LNCAP (cell line): Measurements from ENCODE around the gene CCSER1.

Experiments used
- CTCF ChIP-seq: fragments of 450-650 bp; IDR thresholded peaks from 2 replicates; pipeline ENCODE4 v1.5.1; 2017; ENCODE audit warnings: mild to moderate bottlenecking

CCSER1 gene

DNA sequence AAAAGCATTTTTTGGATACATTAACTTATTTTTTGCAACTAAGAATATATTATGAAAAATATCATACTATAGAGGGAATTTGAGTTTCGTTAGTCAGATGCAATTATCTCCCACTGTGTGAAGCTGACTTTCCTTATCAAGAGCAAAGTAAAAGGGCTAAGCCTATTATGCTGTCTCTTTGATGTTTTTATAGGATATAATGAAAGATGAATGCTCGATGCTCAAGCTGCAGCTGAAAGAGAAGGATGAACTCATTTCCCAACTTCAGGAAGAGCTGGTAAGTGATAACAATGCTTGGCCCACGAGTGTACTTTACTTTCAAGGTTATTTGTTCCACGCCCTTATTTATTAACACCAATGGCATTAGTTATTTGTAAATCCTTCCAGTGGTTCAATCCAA is 688.4 kb downstream of the CCSER1 start:
- no peak for TF ChIP-seq CTCF

DNA sequence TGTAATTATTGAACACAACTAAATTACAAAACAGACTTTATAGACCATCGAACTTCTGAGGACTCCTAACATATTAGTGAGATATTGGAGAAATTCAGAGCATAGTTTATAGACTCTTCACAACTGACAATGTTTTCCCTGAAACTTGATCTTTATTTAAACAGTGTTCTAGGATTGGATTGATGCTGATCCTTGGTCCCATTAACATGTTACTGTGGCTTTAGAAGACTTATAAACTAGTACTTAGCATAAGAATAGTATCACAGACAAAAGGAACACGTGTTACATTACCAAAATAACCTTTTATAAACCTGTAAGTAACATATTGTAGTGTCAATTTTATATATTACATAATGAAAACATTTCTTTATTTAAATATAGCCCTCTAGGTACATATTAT is 689.6 kb downstream of the CCSER1 start:
- no peak for TF ChIP-seq CTCF

- no peak for TF ChIP-seq CTCF
Observed at GRCh38 chr4:90824266-90825150, 697.3 kb downstream of the CCSER1 start.

GRCh38 chr4:90825849-90826248 is 698.7 kb downstream of the CCSER1 start:
- no peak for TF ChIP-seq CTCF

GRCh38 chr4:90833706-90834105 is 706.5 kb downstream of the CCSER1 start:
- TF ChIP-seq CTCF = no peak

GRCh38 chr4:90837241-90837640 is 710.0 kb downstream of the CCSER1 start:
- TF ChIP-seq CTCF = no peak

- TF ChIP-seq CTCF = no peak
Observed at GRCh38 chr4:90840291-90840690, 713.1 kb downstream of the CCSER1 start.

DNA sequence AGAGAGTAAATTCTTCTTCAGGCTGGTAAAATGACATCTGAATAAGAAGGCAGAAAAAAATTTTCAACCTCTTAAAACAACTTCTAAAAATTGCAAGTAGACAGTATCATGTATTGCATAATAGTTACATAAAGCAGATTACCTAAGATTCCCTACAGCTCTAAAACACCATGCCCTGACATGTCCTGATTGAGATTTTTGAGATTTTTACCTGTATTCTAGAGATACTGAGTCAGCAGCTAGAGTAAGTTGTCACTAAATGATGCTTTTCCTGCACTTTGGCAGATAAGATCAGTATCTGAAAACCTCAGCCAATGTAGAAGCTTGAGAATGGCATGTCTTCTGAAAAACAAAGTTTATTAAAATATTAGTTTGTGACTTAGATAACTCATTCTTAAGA is 713.6 kb downstream of the CCSER1 start:
- TF ChIP-seq CTCF = no peak
